Measurements from ENCODE around the gene AKT1.

Gene AKT1

DNA sequence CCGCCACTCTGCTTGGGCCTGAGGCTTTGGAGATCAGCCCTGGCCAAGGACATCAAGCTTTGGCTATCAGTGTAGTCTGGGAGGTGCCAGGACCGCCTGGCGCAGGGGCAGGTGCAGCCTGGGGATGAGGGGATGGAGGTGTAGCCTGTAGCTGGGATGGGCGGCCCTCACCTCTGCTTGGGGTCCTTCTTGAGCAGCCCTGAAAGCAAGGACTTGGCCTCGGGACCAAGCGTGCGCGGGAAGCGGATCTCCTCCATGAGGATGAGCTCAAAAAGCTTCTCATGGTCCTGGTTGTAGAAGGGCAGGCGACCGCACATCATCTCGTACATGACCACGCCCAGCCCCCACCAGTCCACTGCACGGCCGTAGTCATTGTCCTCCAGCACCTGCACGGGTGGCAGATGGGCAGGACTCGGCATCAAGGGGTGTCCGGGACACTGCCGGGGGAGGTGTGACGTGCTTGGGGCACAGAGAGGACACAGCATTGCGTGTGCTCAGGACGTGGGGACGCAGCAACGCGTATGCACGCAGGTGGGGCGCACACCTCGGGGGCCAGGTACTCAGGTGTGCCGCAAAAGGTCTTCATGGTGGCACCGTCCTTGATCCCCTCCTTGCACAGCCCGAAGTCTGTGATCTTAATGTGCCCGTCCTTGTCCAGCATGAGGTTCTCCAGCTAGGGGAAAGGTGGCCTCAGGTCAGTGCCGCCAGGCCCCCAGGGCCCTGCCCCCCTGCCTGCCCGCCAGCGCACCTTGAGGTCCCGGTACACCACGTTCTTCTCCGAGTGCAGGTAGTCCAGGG, 22.6 kb downstream of the AKT1 start:
- DNase-seq (ENCODE audit: low read depth, low spot score): no peak

DNA sequence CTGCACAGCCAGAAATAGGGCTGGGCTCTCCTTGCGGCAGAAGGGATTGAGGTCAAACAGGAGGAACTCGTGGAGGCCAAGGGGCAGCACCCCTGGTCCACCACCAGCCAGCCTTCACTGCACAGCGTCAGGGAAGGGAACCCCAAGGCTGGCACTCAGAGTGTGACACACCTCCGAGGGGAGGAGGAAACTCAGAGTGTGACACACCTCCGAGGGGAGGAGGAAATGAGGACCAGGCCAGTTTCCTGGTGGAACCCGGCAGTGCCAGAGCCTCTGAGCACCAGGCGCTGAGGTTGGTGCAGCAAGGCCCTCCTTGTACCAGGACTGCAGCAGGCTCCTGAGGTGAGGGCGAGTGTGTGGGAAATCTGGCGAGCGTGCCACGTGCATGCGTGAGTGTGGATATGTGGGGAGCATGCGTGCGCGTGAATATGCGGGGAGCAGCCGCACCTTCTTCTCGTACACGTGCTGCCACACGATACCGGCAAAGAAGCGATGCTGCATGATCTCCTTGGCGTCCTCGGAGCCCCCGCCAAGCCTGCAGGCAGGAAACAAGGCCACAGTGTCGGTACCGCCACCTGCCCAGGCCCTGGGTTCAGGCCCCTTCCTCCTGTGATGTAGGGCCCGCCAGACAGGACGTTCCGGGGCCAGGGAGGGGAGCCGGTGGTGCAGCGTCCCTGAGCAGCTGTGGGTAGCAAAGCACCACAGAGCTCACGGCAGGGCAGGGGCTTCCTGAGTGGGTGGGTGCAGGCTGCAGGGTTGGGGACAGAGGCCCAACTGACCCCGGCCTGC, 23.4 kb downstream of the AKT1 start:
- no peak for DNase-seq (ENCODE audit: low read depth, low spot score)

- no peak for DNase-seq (ENCODE audit: low read depth, low spot score)
Observed at GRCh38 chr14:104771374-104771773, 24.2 kb downstream of the AKT1 start.

DNA sequence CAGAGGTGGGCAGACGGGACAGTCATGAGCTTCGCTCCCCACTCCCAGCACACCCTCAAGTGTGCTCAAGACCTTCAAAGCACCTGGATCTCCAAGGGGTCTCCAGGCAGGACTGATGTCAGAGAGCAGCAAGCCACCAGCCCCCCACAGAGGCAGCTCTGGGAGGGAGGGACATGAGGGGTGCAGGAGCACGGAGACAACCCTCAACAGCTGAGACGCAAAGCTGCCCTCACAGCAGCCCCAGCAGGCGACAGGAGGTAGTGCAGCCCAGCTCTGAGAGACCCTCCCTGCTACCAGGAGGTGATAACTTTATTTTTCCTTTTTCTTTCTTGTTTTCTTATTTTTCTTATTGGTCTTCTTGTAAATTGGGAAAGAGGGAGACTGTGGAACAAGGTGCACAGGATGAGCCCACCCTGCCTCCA, 24.7 kb downstream of the AKT1 start:
- DNase-seq (ENCODE audit: low read depth, low spot score): no peak

- no peak for DNase-seq (ENCODE audit: low read depth, low spot score)
Observed at GRCh38 chr14:104770072-104770579, 25.4 kb downstream of the AKT1 start.

- DNase-seq (ENCODE audit: low read depth, low spot score): no peak
Observed at GRCh38 chr14:104769324-104770071, 26.1 kb downstream of the AKT1 start.

- DNase-seq (ENCODE audit: low read depth, low spot score): peak; percentile 81
Observed at GRCh38 chr14:104768437-104769323, 26.9 kb downstream of the AKT1 start.

- DNase-seq (ENCODE audit: low read depth, low spot score): no peak
Observed at GRCh38 chr14:104767634-104767918, 28.0 kb downstream of the AKT1 start.

DNA sequence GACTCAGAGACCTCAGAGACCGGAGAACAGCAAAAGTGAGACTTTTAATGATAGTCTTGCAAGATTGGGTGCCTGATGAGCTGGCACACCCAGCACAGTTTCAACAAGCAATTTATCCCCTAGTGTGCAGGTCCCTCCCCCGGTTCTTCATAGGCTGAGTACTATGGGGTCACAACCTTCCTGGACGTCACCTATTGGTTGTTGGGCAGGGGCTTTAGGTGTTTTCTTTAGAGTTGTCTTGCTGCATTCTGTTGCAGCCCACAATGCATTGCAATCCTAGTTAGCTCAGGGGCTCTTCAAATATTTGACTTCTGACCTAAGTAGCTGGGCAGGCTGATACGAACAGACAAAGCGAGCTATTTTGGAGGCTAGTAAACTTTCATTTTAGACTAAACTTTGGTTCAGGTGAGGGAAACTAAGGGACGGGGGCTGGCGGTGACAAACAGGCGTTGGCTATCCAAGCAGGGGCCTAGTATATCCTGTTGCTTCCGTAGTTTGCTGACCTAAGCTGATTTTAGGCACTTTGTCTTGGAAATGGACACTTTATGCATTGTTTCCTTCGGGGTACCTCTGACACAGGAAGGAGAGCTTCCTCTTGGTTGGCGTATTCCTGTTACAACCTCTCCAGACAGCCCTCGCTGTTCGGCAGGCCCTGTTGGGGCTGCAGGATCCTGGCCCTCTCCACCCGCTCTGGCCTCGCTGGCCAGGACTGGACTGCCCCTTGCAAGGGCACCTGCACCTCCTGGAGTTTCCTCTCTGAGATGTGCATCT, 28.5 kb downstream of the AKT1 start:
- no peak for DNase-seq (ENCODE audit: low read depth, low spot score)

DNA sequence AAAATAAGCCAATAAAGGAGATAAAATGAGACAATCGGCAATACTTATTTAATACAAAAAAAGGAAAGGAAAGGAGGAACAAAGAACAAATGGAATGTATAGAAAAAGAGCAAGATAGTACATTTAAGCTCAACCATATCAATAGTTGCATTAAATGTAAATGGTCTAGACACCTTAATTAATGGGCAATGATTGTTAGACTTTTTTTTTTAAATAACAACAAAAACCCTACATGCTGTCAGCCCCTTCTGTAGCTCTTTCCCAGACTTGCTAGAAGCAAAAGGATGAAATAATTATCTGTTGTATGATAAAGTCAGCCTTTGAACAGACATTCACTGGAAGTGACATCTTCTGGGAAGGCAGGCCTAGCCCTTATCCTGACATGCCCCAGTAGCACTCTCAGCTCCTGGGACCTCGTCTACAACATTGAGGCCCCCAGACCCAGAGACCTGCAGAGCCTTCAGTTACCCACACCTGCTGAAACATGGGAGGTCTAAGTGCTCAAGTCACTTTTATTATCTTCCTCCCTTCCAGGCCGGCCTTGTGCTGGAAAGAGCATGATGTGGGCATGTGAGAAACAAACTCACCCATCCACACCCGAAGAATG, 29.2 kb downstream of the AKT1 start:
- DNase-seq (ENCODE audit: low read depth, low spot score): no peak

- no peak for DNase-seq (ENCODE audit: low read depth, low spot score)
Observed at GRCh38 chr14:104765517-104765916, 30.0 kb downstream of the AKT1 start.

GRCh38 chr14:104758981-104759969, 36.3 kb downstream of the AKT1 start:
- DNase-seq (ENCODE audit: low read depth, low spot score): no peak

DNA sequence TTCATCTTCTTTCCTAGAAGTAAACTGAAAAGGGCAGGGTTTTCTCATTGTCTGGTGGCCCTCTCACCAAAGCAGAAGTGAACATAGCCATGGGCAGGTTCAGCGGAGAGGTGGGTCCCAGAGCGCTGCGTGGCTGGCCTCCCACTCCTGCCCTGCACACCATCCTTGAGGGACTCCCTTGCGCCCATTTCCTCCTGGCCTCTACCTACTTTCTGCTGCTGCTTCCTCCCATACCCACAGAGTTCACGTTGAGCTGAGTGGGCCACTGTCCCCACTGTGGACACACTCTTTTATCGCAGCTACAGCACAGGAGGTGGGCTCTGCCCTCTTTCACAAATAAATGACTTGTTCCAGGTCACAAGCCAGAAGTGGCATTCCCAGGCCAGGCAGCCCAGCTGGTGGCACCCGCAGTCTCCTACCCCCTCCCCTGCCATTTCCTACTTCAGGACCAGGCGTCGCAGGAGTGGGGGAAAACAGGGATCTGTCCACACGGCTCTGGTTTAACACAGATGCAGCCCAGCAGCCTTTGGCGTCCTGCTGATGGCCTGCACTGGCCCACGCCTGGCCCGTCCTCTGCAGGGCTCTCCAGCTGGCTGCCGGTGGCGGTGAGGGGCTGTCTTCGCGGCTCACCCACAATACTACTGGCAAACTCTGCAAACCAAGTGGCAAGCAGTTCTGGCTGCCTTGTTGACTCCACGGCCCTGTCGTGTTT, 37.7 kb downstream of the AKT1 start:
- DNase-seq (ENCODE audit: low read depth, low spot score): no peak

DNA sequence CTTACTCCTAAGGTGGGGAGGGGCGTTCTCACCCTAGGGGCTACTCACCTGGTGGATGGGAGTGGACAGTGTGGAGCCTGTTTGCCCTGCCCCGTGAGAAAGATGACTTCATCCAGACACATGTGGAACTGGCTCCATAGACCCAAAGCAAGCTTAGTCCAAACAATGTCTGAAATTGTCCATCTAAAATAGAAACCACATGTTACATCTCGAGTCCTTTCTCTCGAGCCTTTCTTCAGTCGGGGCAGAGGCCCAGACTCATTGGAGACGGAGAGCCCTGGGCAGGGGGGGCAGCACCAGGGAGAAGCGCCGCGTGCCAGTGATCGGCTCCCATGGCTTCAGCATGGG, 38.3 kb downstream of the AKT1 start:
- DNase-seq (ENCODE audit: low read depth, low spot score): no peak

DNA sequence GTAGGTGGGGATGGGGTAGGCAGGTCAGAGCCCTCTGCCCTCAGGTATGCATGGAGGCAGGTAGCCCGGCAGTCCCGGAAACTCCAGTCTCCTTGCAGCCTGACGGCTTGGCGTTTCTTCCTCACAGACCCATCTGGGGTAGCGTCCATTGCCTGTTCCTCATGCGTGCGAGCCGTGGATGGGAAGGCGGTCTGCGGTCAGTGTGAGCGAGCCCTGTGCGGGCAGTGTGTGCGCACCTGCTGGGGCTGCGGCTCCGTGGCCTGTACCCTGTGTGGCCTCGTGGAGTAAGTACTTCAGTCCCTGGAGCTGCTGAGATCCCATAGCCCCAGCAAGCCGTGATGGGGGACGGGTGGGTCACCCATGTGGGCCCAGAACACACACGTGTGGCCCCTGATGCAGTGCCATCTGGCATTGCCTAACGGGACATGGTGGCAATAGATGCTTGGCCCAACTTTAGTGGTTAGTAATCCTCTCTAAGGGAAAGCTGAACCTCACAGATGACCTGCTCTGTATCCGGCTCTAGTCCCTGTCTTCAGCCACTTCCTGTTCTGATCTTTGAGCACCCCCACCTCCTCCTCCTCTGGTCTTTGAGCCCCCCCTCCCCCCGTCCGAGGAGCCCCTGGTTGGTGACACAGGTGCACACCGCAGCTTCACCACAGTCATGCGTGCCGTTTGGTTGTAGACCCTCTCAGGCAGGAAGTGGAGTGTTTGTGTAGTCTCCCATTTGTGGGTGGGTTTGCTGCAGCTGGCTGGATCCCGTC, 38.9 kb downstream of the AKT1 start:
- no peak for DNase-seq (ENCODE audit: low read depth, low spot score)

DNA sequence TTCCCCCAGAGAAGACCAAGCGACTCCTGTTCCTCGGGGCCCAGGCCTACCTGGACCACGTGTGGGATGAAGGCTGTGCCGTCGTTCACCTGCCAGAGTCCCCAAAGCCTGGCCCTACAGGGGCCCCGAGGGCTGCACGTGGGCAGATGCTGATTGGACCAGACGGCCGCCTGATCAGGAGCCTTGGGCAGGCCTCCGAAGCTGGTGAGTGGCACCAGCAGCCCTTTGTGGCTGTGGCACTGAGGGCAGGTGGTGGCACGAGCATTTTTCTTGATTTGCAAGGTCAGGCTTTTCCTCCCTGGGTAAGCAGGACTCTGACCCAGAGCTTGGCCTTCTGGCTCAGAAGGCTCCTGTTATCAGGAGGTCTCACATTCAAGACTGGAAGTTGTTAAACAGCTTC, 39.9 kb downstream of the AKT1 start:
- no peak for DNase-seq (ENCODE audit: low read depth, low spot score)

GRCh38 chr14:104754213-104754851, 41.2 kb downstream of the AKT1 start:
- DNase-seq (ENCODE audit: low read depth, low spot score): no peak

Measured in activated CD4-positive, CD25-positive, alpha-beta regulatory T cell treated with anti-CD3 and anti-CD28 coated beads, Interleukin-2, amount 50 U/mL, for 16 hours (primary cell).